ENCODE data around the gene PAQR3. TPM values are rescaled to one million over a fixed set of nuclear protein-coding genes. Genes with fewer than 3 reads are reported as not detected.

The PAQR3 gene
- total and polyA plus RNA-seq, 2 experiments from 2014 or later = 15.9 to 36.3 TPM

GRCh38 chr4:78937837-78938236 lies 1.4 kb downstream of the PAQR3 start (continued):
- TF ChIP-seq ZNF462 (CRISPR knock-in tag; IDR thresholded peaks at IDR 0.05) (no peak), EZH2phosphoT487 (IDR thresholded peaks at IDR 0.05; ENCODE audit: unreplicated experiment) (no peak), ZNF331 (CRISPR knock-in tag; IDR thresholded peaks at IDR 0.05; ENCODE audit: low read depth) (no peak)

- H4K20me1 ChIP-seq (replicated peaks; ENCODE audit: insufficient read depth) = peaks cover 3% of the 10 kb centered on the region; the same call in 1 of the 2 replicates
- H3F3A ChIP-seq (replicated peaks; ENCODE audit: low read depth) = no peaks in the 10 kb centered on the region
- H3K27me3 ChIP-seq (ENCODE audit: insufficient read depth) = peaks cover 19% of the 10 kb centered on the region
- peak overlapping the region; percentile 94 for H3K4me2 ChIP-seq
- Mint-ChIP-seq H3K27me3 (ENCODE audit: insufficient read depth, low read depth, poor library complexity) (peaks cover 10% of the 10 kb centered on the region), H3K36me3 (ENCODE audit: low read depth) (peaks cover 3% of the 10 kb centered on the region; the same call in 1 of the 3 replicates), H3K9me3 (no peaks in the 10 kb centered on the region), H3K4me1 (peaks cover 31% of the 10 kb centered on the region), H3K27ac (peak overlapping the region; percentile 46; the same call in 1 of the 2 replicates), H3K4me3 (peak overlapping the region; percentile 42)
- H3K27ac ChIP-seq (ENCODE audit: low read depth) = no peak overlapping the region
- 0 out of 2 replicates have a peak overlapping the region, but pooled peaks have one; percentile 12 for H3K4me3 ChIP-seq
- ATAC-seq = no peak
- TF ChIP-seq ZNF331 (CRISPR knock-in tag; IDR thresholded peaks at IDR 0.05; ENCODE audit: low read depth) = no peak
- TF ChIP-seq EZH2phosphoT487 (IDR thresholded peaks at IDR 0.05; ENCODE audit: unreplicated experiment) = no peak
- TF ChIP-seq ZNF462 (CRISPR knock-in tag; IDR thresholded peaks at IDR 0.05) = no peak
- peaks cover 27% of the 10 kb centered on the region for H3K4me1 ChIP-seq (ENCODE audit: insufficient read depth)
- H3K36me3 ChIP-seq (ENCODE audit: insufficient read depth) = no peaks in the 10 kb centered on the region; the same call in 1 of the 2 replicates
- peak; percentile 44 for DNase-seq (ENCODE audit: low spot score)
- peaks cover 18% of the 10 kb centered on the region for H3K79me2 ChIP-seq (replicated peaks; ENCODE audit: insufficient read depth)
- no peak overlapping the region for H2AFZ ChIP-seq
- H3K9me2 ChIP-seq (ENCODE audit: insufficient read depth) = no peaks in the 10 kb centered on the region
These were observed 2.2 kb downstream of the PAQR3 start for GRCh38 chr4:78936989-78937388.

Measured in GM23338 (cell line).